ENCODE results near the gene LRRC28.

Gene LRRC28

GRCh38 chr15:99322643-99323405, 71.5 kb downstream of the LRRC28 start:
- TF ChIP-seq JUND (IDR thresholded peaks at IDR 0.05; ENCODE audit: low read depth), result no peak
- in situ Hi-C loops (cut with HindIII; ENCODE audit: low pct_unique_long_range_greater_than_20kb, low sequenced_read_pairs), result no loop called here
- no peak for DNase-seq (ENCODE audit: low read depth in 1 of 2, low spot score in 1 of 2)

- TF ChIP-seq JUND (IDR thresholded peaks at IDR 0.05; ENCODE audit: low read depth), result no peak
- no peak for DNase-seq (ENCODE audit: low read depth in 1 of 2, low spot score in 1 of 2)
- in situ Hi-C loops (cut with HindIII; ENCODE audit: low pct_unique_long_range_greater_than_20kb, low sequenced_read_pairs), result no loop called here
Observed at GRCh38 chr15:99324082-99324620, 72.9 kb downstream of the LRRC28 start.

- in situ Hi-C loops (cut with HindIII; ENCODE audit: low pct_unique_long_range_greater_than_20kb, low sequenced_read_pairs), result no loop called here
- DNase-seq (ENCODE audit: low read depth in 1 of 2, low spot score in 1 of 2), result no peak
- no peak for TF ChIP-seq JUND (IDR thresholded peaks at IDR 0.05; ENCODE audit: low read depth)
Observed at GRCh38 chr15:99324700-99325099, 73.4 kb downstream of the LRRC28 start.

GRCh38 chr15:99326235-99326634, 75.0 kb downstream of the LRRC28 start:
- DNase-seq (ENCODE audit: low read depth in 1 of 2, low spot score in 1 of 2), result peak in 1 of 2 experiments; percentile 25
- no peak for TF ChIP-seq JUND (IDR thresholded peaks at IDR 0.05; ENCODE audit: low read depth)
- in situ Hi-C loops (cut with HindIII; ENCODE audit: low pct_unique_long_range_greater_than_20kb, low sequenced_read_pairs), result no loop called here

- in situ Hi-C loops (cut with HindIII; ENCODE audit: low pct_unique_long_range_greater_than_20kb, low sequenced_read_pairs), result no loop called here
- DNase-seq (ENCODE audit: low read depth in 1 of 2, low spot score in 1 of 2), result no peak
Observed at GRCh38 chr15:99328106-99329072, 77.1 kb downstream of the LRRC28 start.

GRCh38 chr15:99331381-99331780, 80.1 kb downstream of the LRRC28 start:
- no peak for DNase-seq (ENCODE audit: low read depth in 1 of 2, low spot score in 1 of 2)
- no peak for TF ChIP-seq JUND (IDR thresholded peaks at IDR 0.05; ENCODE audit: low read depth)
- in situ Hi-C loops (cut with HindIII; ENCODE audit: low pct_unique_long_range_greater_than_20kb, low sequenced_read_pairs), result no loop called here

More at GRCh38 chr15:99328106-99329072, 77.1 kb downstream of the LRRC28 start:
- TF ChIP-seq JUND (IDR thresholded peaks at IDR 0.05; ENCODE audit: low read depth), result no peak

GRCh38 chr15:99333413-99333812, 82.1 kb downstream of the LRRC28 start:
- in situ Hi-C loops (cut with HindIII; ENCODE audit: low pct_unique_long_range_greater_than_20kb, low sequenced_read_pairs), result no loop called here
- no peak for TF ChIP-seq JUND (IDR thresholded peaks at IDR 0.05; ENCODE audit: low read depth)
- no peak for DNase-seq (ENCODE audit: low read depth in 1 of 2, low spot score in 1 of 2)

GRCh38 chr15:99333981-99334380, 82.7 kb downstream of the LRRC28 start:
- DNase-seq (ENCODE audit: low read depth in 1 of 2, low spot score in 1 of 2), result no peak
- in situ Hi-C loops (cut with HindIII; ENCODE audit: low pct_unique_long_range_greater_than_20kb, low sequenced_read_pairs), result no loop called here
- TF ChIP-seq JUND (IDR thresholded peaks at IDR 0.05; ENCODE audit: low read depth), result no peak

GRCh38 chr15:99335508-99335907, 84.2 kb downstream of the LRRC28 start:
- no peak for TF ChIP-seq JUND (IDR thresholded peaks at IDR 0.05; ENCODE audit: low read depth)
- no peak for DNase-seq (ENCODE audit: low read depth in 1 of 2, low spot score in 1 of 2)
- in situ Hi-C loops (cut with HindIII; ENCODE audit: low pct_unique_long_range_greater_than_20kb, low sequenced_read_pairs), result no loop called here

- in situ Hi-C loops (cut with HindIII; ENCODE audit: low pct_unique_long_range_greater_than_20kb, low sequenced_read_pairs), result no loop called here
- no peak for TF ChIP-seq JUND (IDR thresholded peaks at IDR 0.05; ENCODE audit: low read depth)
- DNase-seq (ENCODE audit: low read depth in 1 of 2, low spot score in 1 of 2), result no peak
Observed at GRCh38 chr15:99336794-99337193, 85.5 kb downstream of the LRRC28 start.

- TF ChIP-seq JUND (IDR thresholded peaks at IDR 0.05; ENCODE audit: low read depth), result no peak
- in situ Hi-C loops (cut with HindIII; ENCODE audit: low pct_unique_long_range_greater_than_20kb, low sequenced_read_pairs), result no loop called here
- DNase-seq (ENCODE audit: low read depth in 1 of 2, low spot score in 1 of 2), result no peak
Observed at GRCh38 chr15:99340347-99340746, 89.1 kb downstream of the LRRC28 start.

- no peak for TF ChIP-seq JUND (IDR thresholded peaks at IDR 0.05; ENCODE audit: low read depth)
- in situ Hi-C loops (cut with HindIII; ENCODE audit: low pct_unique_long_range_greater_than_20kb, low sequenced_read_pairs), result no loop called here
- DNase-seq (ENCODE audit: low read depth in 1 of 2, low spot score in 1 of 2), result peak; percentile 16 to 75
Observed at GRCh38 chr15:99341786-99342185, 90.5 kb downstream of the LRRC28 start.

GRCh38 chr15:99343208-99343607, 91.9 kb downstream of the LRRC28 start:
- DNase-seq (ENCODE audit: low read depth in 1 of 2, low spot score in 1 of 2), result no peak
- TF ChIP-seq JUND (IDR thresholded peaks at IDR 0.05; ENCODE audit: low read depth), result no peak
- in situ Hi-C loops (cut with HindIII; ENCODE audit: low pct_unique_long_range_greater_than_20kb, low sequenced_read_pairs), result no loop called here
